Upper lobe of left lung (tissue), 4 donors: Measurements from ENCODE around the gene DGKG.

Source experiments
- EP300 ChIP-seq, 4 donors: sonication (generic); formaldehyde crosslinking; IDR thresholded peaks; one replicate each; pipeline ENCODE4 v1.5.1; 2017; ENCODE audit warnings: antibody characterized with exemption in 4 of 4, control low read depth in 2 of 4
- POLR2A ChIP-seq, 4 donors: fragments of 450-650 bp; IDR thresholded peaks; one replicate each; pipeline ENCODE4 v1.5.1; 2016 to 2017; ENCODE audit warnings: antibody characterized with exemption in 4 of 4, mild to moderate bottlenecking in 2 of 4
- POLR2AphosphoS5 ChIP-seq, 2 donors: sonication (generic); formaldehyde crosslinking; IDR thresholded peaks; one replicate each; pipeline ENCODE4 v1.5.1; 2017; ENCODE audit warnings: antibody characterized with exemption in 2 of 2
- TF ChIP-seq, protein P1 (sequence below), 6 experiments: fragments of 450-650 bp in 4 of 6; fragments of 200-600 bp in 2 of 6; sonication (generic) in 2 of 6; IDR thresholded peaks; one replicate each; pipeline ENCODE4 v1.5.1; 2016 to 2019; ENCODE audit warnings: antibody characterized with exemption in 6 of 6

DNA sequence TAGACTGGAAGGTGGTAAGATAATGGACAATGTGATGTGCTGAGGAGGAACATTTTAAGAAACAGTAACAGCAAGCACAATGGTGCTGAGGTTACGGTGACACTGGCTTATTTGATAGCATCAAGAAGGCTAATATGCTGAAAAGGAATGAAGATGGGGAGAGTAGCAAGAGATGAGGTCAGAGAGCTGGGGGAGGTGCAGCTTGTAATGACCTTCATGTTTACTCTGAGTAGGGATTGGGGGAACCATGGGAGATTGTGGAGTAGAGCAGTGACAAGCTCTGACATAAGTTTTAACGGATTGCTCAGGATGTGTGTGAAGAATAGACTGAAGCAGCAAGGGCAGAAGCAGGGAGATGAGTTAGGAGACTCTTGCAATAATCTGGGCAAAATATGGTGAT lies 56.7 kb downstream of the DGKG start:
- TF ChIP-seq, protein P1, sequence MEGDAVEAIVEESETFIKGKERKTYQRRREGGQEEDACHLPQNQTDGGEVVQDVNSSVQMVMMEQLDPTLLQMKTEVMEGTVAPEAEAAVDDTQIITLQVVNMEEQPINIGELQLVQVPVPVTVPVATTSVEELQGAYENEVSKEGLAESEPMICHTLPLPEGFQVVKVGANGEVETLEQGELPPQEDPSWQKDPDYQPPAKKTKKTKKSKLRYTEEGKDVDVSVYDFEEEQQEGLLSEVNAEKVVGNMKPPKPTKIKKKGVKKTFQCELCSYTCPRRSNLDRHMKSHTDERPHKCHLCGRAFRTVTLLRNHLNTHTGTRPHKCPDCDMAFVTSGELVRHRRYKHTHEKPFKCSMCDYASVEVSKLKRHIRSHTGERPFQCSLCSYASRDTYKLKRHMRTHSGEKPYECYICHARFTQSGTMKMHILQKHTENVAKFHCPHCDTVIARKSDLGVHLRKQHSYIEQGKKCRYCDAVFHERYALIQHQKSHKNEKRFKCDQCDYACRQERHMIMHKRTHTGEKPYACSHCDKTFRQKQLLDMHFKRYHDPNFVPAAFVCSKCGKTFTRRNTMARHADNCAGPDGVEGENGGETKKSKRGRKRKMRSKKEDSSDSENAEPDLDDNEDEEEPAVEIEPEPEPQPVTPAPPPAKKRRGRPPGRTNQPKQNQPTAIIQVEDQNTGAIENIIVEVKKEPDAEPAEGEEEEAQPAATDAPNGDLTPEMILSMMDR (IDR thresholded peaks at IDR 0.05), result no peak
- TF ChIP-seq POLR2AphosphoS5 (IDR thresholded peaks at IDR 0.05) (no peak), POLR2A (IDR thresholded peaks at IDR 0.05) (no peak), EP300 (IDR thresholded peaks at IDR 0.05) (no peak)
